GM12878 (cell line): ENCODE data around the gene P3H3. TPM values are rescaled to one million over a fixed set of nuclear protein-coding genes. Genes with fewer than 3 reads are reported as not detected.
"Not testable (repeated sequence)": the region's sequence is repeated elsewhere in the genome, so short reads cannot be mapped to it uniquely, and the experiment has no call there.

ENCODE experiments used
- ATAC-seq: fragments of 200-7000 bp; cut with Tn5 transposase; 3 replicates; pipeline ENCODE4 v1.9.1; 2020; ENCODE audit warnings: mild to moderate bottlenecking, moderate library complexity
- BruUV-seq: library from RNA; stranded (reverse); fragments of 400-500 nt; replicated peaks from 2 replicates; lab custom pipeline; 2021; lab: Mats Ljungman, UMichigan
- CTCF ChIA-PET: fragments of 300-600 bp; sonication (Branson Sonifier 250); formaldehyde crosslinking; extraction: SDS; loops from one replicate; lab custom pipeline; 2021; ENCODE audit warnings: inconsistent platforms; lab: Yijun Ruan, JAX
- POLR2A ChIA-PET: fragments of 350-600 bp; formaldehyde crosslinking; extraction: SDS; loops from one replicate; lab custom pipeline; 2021; ENCODE audit warnings: inconsistent platforms; lab: Charles Lee
- RAD21 ChIA-PET: fragments of 300-600 bp; sonication (Branson Sonifier 250); formaldehyde crosslinking; loops from one replicate; lab custom pipeline; 2023; ENCODE audit warnings: antibody characterized with exemption; ENCODE audit not compliant: unreplicated experiment; lab: Charles Lee
- SMC1A ChIA-PET: fragments of 300-600 bp; sonication (Branson Sonifier 250); formaldehyde crosslinking; loops from one replicate; lab custom pipeline; 2023; ENCODE audit not compliant: unreplicated experiment, uncharacterized antibody; lab: Charles Lee
- DNase-seq: peaks from one replicate; pipeline ENCODE4 v3.0.0-alpha.2; 2011; ENCODE audit warnings: low read depth, low spot score
- FAIRE-seq: peaks from 3 replicates; lab custom pipeline; 2011; peaks lifted over from hg19 to GRCh38; lab: Jason Lieb, UNC
- H2AFZ ChIP-seq: 2 replicates; pipeline ENCODE4 v1.6.0; 2011; ENCODE audit warnings: low read depth, low read length, control low read depth; ENCODE audit not compliant: control insufficient read depth
- H3K27ac ChIP-seq: 2 replicates; pipeline ENCODE4 v1.5.1; 2011; ENCODE audit warnings: control low read depth; ENCODE audit not compliant: control insufficient read depth, insufficient read depth
- H3K27me3 ChIP-seq, 2 experiments: replicated peaks in 1 of 2; 2 replicates each; pipeline versions ENCODE4 v1.6.0 to v1.6.1; 2011; ENCODE audit warnings: low read length in 1 of 2; ENCODE audit not compliant: control insufficient read depth in 2 of 2, insufficient read depth in 2 of 2
- H3K36me3 ChIP-seq, 2 experiments: 2 replicates each; pipeline ENCODE4 v1.5.1; 2011; ENCODE audit warnings: low read length in 1 of 2; ENCODE audit not compliant: control insufficient read depth in 2 of 2, insufficient read depth in 2 of 2
- H3K4me1 ChIP-seq: 2 replicates; pipeline ENCODE4 v1.6.1; 2011; ENCODE audit warnings: mild to moderate bottlenecking, low read length, moderate library complexity, mixed read lengths; ENCODE audit not compliant: control insufficient read depth, insufficient read depth
- H3K4me2 ChIP-seq: 2 replicates; pipeline ENCODE4 v1.6.0; 2011; ENCODE audit warnings: control low read depth; ENCODE audit not compliant: control insufficient read depth, insufficient read depth
- H3K4me3 ChIP-seq: fragments of 200-600 bp; sonication (generic); 2 replicates; pipeline ENCODE4 v1.5.1; 2016
- H3K79me2 ChIP-seq: 2 replicates; pipeline ENCODE4 v1.6.0; 2011; ENCODE audit warnings: low read length; ENCODE audit not compliant: control insufficient read depth, insufficient read depth
- H3K9ac ChIP-seq: 2 replicates; pipeline ENCODE4 v1.8.0; 2011; ENCODE audit warnings: low read length, control low read depth, mixed read lengths; ENCODE audit not compliant: control insufficient read depth, insufficient read depth
- H3K9me3 ChIP-seq: replicated peaks from 3 replicates; pipeline ENCODE4 v1.5.1; 2011; ENCODE audit warnings: mild to moderate bottlenecking, low read length; ENCODE audit not compliant: control insufficient read depth, insufficient read depth
- H4K20me1 ChIP-seq: 2 replicates; pipeline ENCODE4 v1.6.0; 2011; ENCODE audit not compliant: control insufficient read depth, insufficient read depth
- CHD1 ChIP-seq: IDR thresholded peaks from 2 replicates; pipeline ENCODE4 v1.6.1; 2012; ENCODE audit warnings: low read depth, low read length, improper control_type of control experiment
- HDAC6 ChIP-seq: fragments of 200-600 bp; sonication (generic); IDR thresholded peaks from one replicate; pipeline ENCODE4 v1.8.0; 2017; ENCODE audit warnings: antibody characterized with exemption; ENCODE audit not compliant: unreplicated experiment
- KDM1A ChIP-seq: fragments of 200-600 bp; sonication (generic); IDR thresholded peaks from 2 replicates; pipeline ENCODE4 v1.6.1; 2016; ENCODE audit warnings: borderline replicate concordance
- NFIC ChIP-seq: IDR thresholded peaks from 2 replicates; pipeline ENCODE4 v1.6.1; 2012; ENCODE audit warnings: low read depth, mild to moderate bottlenecking, inconsistent platforms, low read length, moderate library complexity
- POU2F2 ChIP-seq: IDR thresholded peaks from 3 replicates; pipeline ENCODE4 v1.6.1; 2011; ENCODE audit warnings: low read depth, mild to moderate bottlenecking, low read length, borderline replicate concordance
- USF1 ChIP-seq: IDR thresholded peaks from 2 replicates; pipeline ENCODE4 v1.6.1; 2011; ENCODE audit warnings: borderline replicate concordance, low read depth, mild to moderate bottlenecking, moderate library complexity, mixed read lengths, low read length; ENCODE audit not compliant: insufficient read depth; ENCODE audit errors: extremely low read length
- YY1 ChIP-seq: IDR thresholded peaks from 2 replicates; pipeline ENCODE4 v1.6.1; 2011; ENCODE audit warnings: low read depth, mild to moderate bottlenecking, low read length
- ZNF622 ChIP-seq: fragments of 450-650 bp; IDR thresholded peaks from 2 replicates; pipeline ENCODE4 v1.6.1; 2017; ENCODE audit warnings: mild to moderate bottlenecking, inconsistent platforms
- WGBS: methylation state at CpG from one replicate; pipeline ENCODE4 v1.1.6; 2016; ENCODE audit warnings: low lambda C conversion rate; ENCODE audit not compliant: insufficient replicate concordance, insufficient coverage; ENCODE audit errors: missing lambda C conversion rate; 5-methylcytosine and 5-hydroxymethylcytosine counted together
- in situ Hi-C: fragments of 300-500 bp; cut with MboI; formaldehyde crosslinking; loops from 9 replicates; pipeline ENCODE4 v1.14.3; 2018; ENCODE audit warnings: mixed read lengths
- intact Hi-C: fragments of 100-400 bp; cut with micrococcal nuclease; formaldehyde crosslinking; loops from one replicate; pipeline ENCODE4 v1.14.2; 2022; ENCODE audit not compliant: unreplicated experiment
- polyA plus RNA-seq, 11 experiments: library from polyadenylated mRNA; depleted of rRNA in 4 of 11; unstranded in 6 of 11; stranded (reverse) in 5 of 11; fragments of >200 nt; fragmentation: Nextera tagmentation in 4 of 11; fragmentation: Illumina TruSeq in 1 of 11; extraction: Ambion mirVana in 4 of 11; extraction: Trizol in 1 of 11; gene quantifications; 1 replicate in 1 of 11; 2 replicates in 10 of 11; pipeline versions ENCODE4 v1.2.1 to v1.2.3, GENCODE V29; 2011 to 2016; ENCODE audit warnings: inconsistent platforms in 2 of 11, missing spikeins in 2 of 11, low read depth in 1 of 11
- total RNA-seq, 4 experiments: library from RNA; depleted of rRNA in 3 of 4; stranded (reverse); fragments of >200 nt in 3 of 4; fragmentation: Illumina TruSeq in 1 of 4; extraction: Trizol in 1 of 4; gene quantifications; 2 replicates each; pipeline versions ENCODE4 v1.2.1 to v1.2.3, GENCODE V29; 2013 to 2021

Gene P3H3
- total and polyA plus RNA-seq, 10 of the 15 experiments (the other 5 are each of a cell fraction or from before 2014, with no cell fraction given), result 0.03 to 0.21 (median 0.05) TPM; not detected in 7

GRCh38 chr12:6863586-6864321 lies 35.5 kb downstream of the P3H3 start:
- Histone ChIP-seq H3K4me3 (no peak overlapping the region), H4K20me1 (peaks cover 1% of the 10 kb centered on the region; the same call in 1 of the 2 replicates), H3K4me1 (peaks cover 6% of the 10 kb centered on the region), H2AFZ (no peak overlapping the region), H3K9me3 (no peaks in the 10 kb centered on the region), H3K27ac (no peak overlapping the region), H3K36me3 (peaks cover 28 to 33% of the 10 kb centered on the region in 2 experiments), H3K9ac (no peak overlapping the region), H3K27me3 (no peaks in the 10 kb centered on the region), H3K79me2 (peaks cover 20% of the 10 kb centered on the region), H3K4me2 (no peak overlapping the region)
- RAD21 ChIA-PET, result no interaction called here
- no peak for DNase-seq
- SMC1A ChIA-PET, result no interaction called here
- BruUV-seq, result no TSS peak
- no peak for TF ChIP-seq POU2F2
- no peak for TF ChIP-seq CHD1
- no peak for TF ChIP-seq YY1
- TF ChIP-seq HDAC6, result no peak
- no peak for TF ChIP-seq ZNF622
- no peak for TF ChIP-seq NFIC
- no peak for TF ChIP-seq USF1
- no peak for TF ChIP-seq KDM1A
- POLR2A ChIA-PET, result interaction anchor here (1.0 kb wide), 1 partner anchor 10 kb away, joined by 5 read pairs; the partner anchor contains the start of gene SPSB2
- intact Hi-C loops (no loop called here), in situ Hi-C loops (no loop called here)
- 98% methylated on average over 16 of the region's 16 CpGs for WGBS
- ATAC-seq, result no peak
- FAIRE-seq, result no peak
- CTCF ChIA-PET, result interaction anchor here (1.7 kb wide), 1 partner anchor 9 kb away, joined by 4 read pairs; the partner anchor contains the start of gene SPSB2

- H3K4me3 ChIP-seq, in situ Hi-C loops, H3K27me3 ChIP-seq, H3K9me3 ChIP-seq, H3K4me2 ChIP-seq, H3K27ac ChIP-seq, BruUV-seq, intact Hi-C loops, FAIRE-seq, H2AFZ ChIP-seq, DNase-seq, H3K9ac ChIP-seq, ATAC-seq: not testable (repeated sequence)
- 97% methylated on average over 5 of the region's 5 CpGs for WGBS
- POLR2A ChIA-PET, result interaction anchor here (0.5 to 5.7 kb wide), 3 partner anchors 13 to 423 kb away, joined by 3 to 84 read pairs (median 5); partner anchors contain the start of genes CDCA3 and USP5
- CTCF ChIA-PET, result interaction anchor here (0.6 to 9.5 kb wide), 4 partner anchors 14 to 73 kb away, joined by 3 to 173 read pairs (median 4); partner anchors contain the start of genes CDCA3 and USP5
- H3K4me1 ChIP-seq, result peaks cover 17% of the 10 kb centered on the region
- H3K36me3 ChIP-seq, result peaks cover 27 to 34% of the 10 kb centered on the region in 2 experiments
- SMC1A ChIA-PET, result interaction anchor here (5.3 kb wide), 1 partner anchor 12 kb away, joined by 42 read pairs; the partner anchor contains the start of genes CDCA3 and USP5
- H3K79me2 ChIP-seq, result peaks cover 32% of the 10 kb centered on the region
- RAD21 ChIA-PET, result interaction anchor here (5.6 kb wide), 1 partner anchor 12 kb away, joined by 42 read pairs; the partner anchor contains the start of genes CDCA3 and USP5
- H4K20me1 ChIP-seq, result peaks cover 13% of the 10 kb centered on the region
Observed at GRCh38 chr12:6865307-6865706, 37.1 kb downstream of the P3H3 start.
